ENCODE measurements around the gene POU2AF1.

DNA sequence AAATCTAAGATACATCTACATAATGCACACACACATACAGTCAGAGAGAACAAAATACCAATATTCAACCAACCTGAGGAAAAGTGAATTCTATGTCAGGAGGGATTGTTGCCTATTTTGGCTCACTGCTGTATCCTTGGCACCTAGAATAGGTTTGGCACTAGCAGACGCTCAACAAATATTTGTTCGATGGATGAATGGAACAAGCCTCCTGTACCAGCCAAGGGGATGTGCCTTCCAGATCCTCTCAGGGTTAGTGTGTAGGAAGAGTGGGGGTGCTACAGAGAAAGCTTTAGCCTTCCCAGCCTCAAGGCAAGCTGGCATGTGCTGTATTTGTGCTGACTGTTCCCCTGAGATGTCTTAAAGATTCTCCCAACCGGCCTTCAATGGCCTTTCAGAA is 23.3 kb upstream of the POU2AF1 start:
- TF ChIP-seq, protein P1, sequence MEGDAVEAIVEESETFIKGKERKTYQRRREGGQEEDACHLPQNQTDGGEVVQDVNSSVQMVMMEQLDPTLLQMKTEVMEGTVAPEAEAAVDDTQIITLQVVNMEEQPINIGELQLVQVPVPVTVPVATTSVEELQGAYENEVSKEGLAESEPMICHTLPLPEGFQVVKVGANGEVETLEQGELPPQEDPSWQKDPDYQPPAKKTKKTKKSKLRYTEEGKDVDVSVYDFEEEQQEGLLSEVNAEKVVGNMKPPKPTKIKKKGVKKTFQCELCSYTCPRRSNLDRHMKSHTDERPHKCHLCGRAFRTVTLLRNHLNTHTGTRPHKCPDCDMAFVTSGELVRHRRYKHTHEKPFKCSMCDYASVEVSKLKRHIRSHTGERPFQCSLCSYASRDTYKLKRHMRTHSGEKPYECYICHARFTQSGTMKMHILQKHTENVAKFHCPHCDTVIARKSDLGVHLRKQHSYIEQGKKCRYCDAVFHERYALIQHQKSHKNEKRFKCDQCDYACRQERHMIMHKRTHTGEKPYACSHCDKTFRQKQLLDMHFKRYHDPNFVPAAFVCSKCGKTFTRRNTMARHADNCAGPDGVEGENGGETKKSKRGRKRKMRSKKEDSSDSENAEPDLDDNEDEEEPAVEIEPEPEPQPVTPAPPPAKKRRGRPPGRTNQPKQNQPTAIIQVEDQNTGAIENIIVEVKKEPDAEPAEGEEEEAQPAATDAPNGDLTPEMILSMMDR (IDR thresholded peaks at IDR 0.05), result no peak
- TF ChIP-seq POLR2A (IDR thresholded peaks at IDR 0.05), result no peak

Measured in adrenal gland (tissue), 5 donors.